Fibroblast of skin of right quadriceps (primary cell): ENCODE results near the gene MDFI.
"Not testable (repeated sequence)": the region's sequence is repeated elsewhere in the genome, so short reads cannot be mapped to it uniquely, and the experiment has no call there.

Source experiments
- DNase-seq: peaks from one replicate; pipeline ENCODE4 v3.0.0-alpha.2; 2013

MDFI gene

GRCh38 chr6:41602864-41603608, 35.2 kb upstream of the MDFI start:
- DNase-seq, result peak; percentile 81

- DNase-seq, result no peak
These were observed 34.3 kb upstream of the MDFI start for GRCh38 chr6:41604006-41604405.

GRCh38 chr6:41605649-41606048, 32.6 kb upstream of the MDFI start:
- no peak for DNase-seq

GRCh38 chr6:41607036-41607435, 31.2 kb upstream of the MDFI start:
- no peak for DNase-seq

- no peak for DNase-seq
These were observed 30.5 kb upstream of the MDFI start for GRCh38 chr6:41607736-41608135.

GRCh38 chr6:41608443-41609151, 29.7 kb upstream of the MDFI start:
- DNase-seq, result no peak

- no peak for DNase-seq
These were observed 23.6 kb upstream of the MDFI start for GRCh38 chr6:41614715-41615114.

- no peak for DNase-seq
These were observed 23.0 kb upstream of the MDFI start for GRCh38 chr6:41615311-41615710.

- no peak for DNase-seq
These were observed 19.7 kb upstream of the MDFI start for GRCh38 chr6:41618598-41618997.

GRCh38 chr6:41619193-41619592, 19.1 kb upstream of the MDFI start:
- DNase-seq, result not testable (repeated sequence)

- DNase-seq, result no peak
These were observed 16.9 kb upstream of the MDFI start for GRCh38 chr6:41621367-41621766.

GRCh38 chr6:41621802-41622201, 16.5 kb upstream of the MDFI start:
- DNase-seq, result no peak

- DNase-seq, result no peak
These were observed 15.9 kb upstream of the MDFI start for GRCh38 chr6:41622206-41622988.

GRCh38 chr6:41623330-41623729, 14.9 kb upstream of the MDFI start:
- DNase-seq, result no peak

GRCh38 chr6:41624621-41625380, 13.5 kb upstream of the MDFI start:
- DNase-seq, result no peak

GRCh38 chr6:41625442-41625841, 12.8 kb upstream of the MDFI start:
- no peak for DNase-seq

GRCh38 chr6:41626022-41626421, 12.2 kb upstream of the MDFI start:
- no peak for DNase-seq

- no peak for DNase-seq
These were observed 11.4 kb upstream of the MDFI start for GRCh38 chr6:41626917-41627316.

GRCh38 chr6:41629128-41629527, 9.1 kb upstream of the MDFI start:
- DNase-seq, result no peak

GRCh38 chr6:41630069-41630468, 8.2 kb upstream of the MDFI start:
- DNase-seq, result no peak

- DNase-seq, result no peak
These were observed 7.3 kb upstream of the MDFI start for GRCh38 chr6:41630946-41631345.

GRCh38 chr6:41633056-41633634, 5.1 kb upstream of the MDFI start:
- DNase-seq, result no peak

GRCh38 chr6:41634657-41635056, 3.6 kb upstream of the MDFI start:
- DNase-seq, result peak; percentile 65
